Activated CD4-positive, alpha-beta T cell treated with anti-CD3 and anti-CD28 coated beads, Interleukin-2, amount 10 ng/mL, durations not matched to agents 7 days and 5 days (primary cell): ENCODE results near the gene STS. TPM values are rescaled to one million over a fixed set of nuclear protein-coding genes. Genes with fewer than 3 reads are reported as not detected.

Experiments
- CTCF ChIA-PET: fragments of 350-600 bp; sonication (Branson Sonifier 250); formaldehyde crosslinking; loops from one replicate; lab custom pipeline; 2021; ENCODE audit warnings: antibody characterized with exemption; lab: Charles Lee
- POLR2A ChIA-PET: fragments of 350-600 bp; sonication (Branson Sonifier 250); formaldehyde crosslinking; loops from one replicate; lab custom pipeline; 2021; ENCODE audit warnings: antibody characterized with exemption; lab: Charles Lee
- DNase-seq: peaks from one replicate; pipeline ENCODE4 v3.0.0-alpha.2; 2020
- H3K27ac Mint-ChIP-seq: one replicate; pipeline ENCODE4 v1.8.0; 2021; ENCODE audit warnings: mild to moderate bottlenecking, moderate library complexity, mixed read lengths
- H3K27me3 Mint-ChIP-seq: one replicate; pipeline ENCODE4 v1.8.0; 2021; ENCODE audit warnings: mixed read lengths
- H3K36me3 Mint-ChIP-seq: one replicate; pipeline ENCODE4 v1.8.0; 2021; ENCODE audit warnings: low read depth, mixed read lengths
- H3K4me1 Mint-ChIP-seq: one replicate; pipeline ENCODE4 v1.8.0; 2021; ENCODE audit warnings: mixed read lengths
- H3K4me3 Mint-ChIP-seq: one replicate; pipeline ENCODE4 v1.8.0; 2021; ENCODE audit warnings: mild to moderate bottlenecking, moderate library complexity, mixed read lengths
- H3K9me3 Mint-ChIP-seq: one replicate; pipeline ENCODE4 v1.8.0; 2021; ENCODE audit warnings: mixed read lengths
- total RNA-seq, 2 experiments: library from RNA; stranded (reverse); gene quantifications; one replicate each; pipeline ENCODE4 v1.2.3, GENCODE V29; 2021

STS gene
- total RNA-seq, 2 experiments from 2014 or later: 1.5 to 1.9 TPM

DNA sequence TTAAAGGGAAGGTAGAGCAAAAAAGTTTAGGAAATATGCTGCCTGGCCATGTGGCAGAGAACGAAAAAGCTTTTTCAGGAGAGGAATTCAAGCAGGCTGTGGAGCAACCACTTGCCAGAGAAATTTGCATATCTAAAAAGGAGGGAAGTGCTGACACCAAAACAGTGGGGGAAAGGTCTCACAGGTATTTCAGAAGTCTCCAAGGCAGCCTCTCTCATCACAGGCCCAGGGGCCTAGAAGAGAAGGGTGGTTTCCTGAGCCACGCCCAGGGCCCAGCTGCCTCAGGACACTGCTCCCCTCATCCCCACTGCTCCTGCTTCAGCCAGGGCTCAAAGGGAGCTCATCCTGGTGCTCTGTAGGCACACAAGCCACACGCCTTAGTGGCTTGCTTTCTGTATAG is 29.9 kb upstream of the STS start:
- no peak overlapping the region for H3K27ac Mint-ChIP-seq
- CTCF ChIA-PET: no interaction called here
- POLR2A ChIA-PET: no interaction called here

DNA sequence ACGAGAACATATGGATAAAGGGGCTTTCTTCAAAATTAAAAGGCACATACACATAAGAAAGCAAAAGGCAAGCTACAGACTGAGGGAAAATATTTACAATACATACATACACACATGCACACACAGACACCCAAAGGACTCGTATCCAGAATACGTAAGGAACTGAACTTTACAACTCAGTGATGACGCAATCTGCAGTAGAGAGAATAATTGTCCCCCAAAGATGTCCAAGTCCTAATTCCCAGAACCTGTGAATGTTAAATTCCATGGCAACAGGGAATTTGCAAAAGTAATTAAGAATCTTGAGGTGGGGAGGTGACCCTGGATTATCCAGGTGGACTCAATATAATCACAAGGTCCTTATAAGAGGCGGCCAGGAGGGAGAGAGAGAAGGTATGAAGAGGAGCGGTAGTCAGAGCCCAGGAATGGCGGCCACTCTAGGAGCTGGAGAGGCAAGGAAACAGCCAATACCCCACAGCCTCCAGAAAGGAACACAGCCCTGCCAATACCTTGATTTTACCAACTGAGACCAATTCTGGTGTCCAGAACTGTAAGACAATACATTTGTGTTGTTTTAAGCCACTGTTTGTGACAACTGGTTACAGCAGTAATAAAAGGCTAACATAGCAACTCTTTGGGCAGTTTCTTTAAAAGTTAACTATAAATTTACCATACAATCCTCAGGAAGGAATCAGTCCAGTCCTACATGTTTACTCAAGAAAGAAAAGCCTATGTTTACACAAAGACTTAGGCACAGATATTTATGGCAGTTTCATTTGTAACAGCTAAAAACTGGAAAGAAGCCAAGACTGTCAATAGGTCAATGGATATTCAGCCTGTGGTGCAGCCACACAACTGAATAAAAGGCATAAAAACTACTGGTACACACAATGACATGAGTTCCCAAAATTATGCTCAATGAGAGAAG is 27.3 kb upstream of the STS start:
- no peaks in the 10 kb centered on the region for H3K27me3 Mint-ChIP-seq
- no peak overlapping the region for H3K4me3 Mint-ChIP-seq
- H3K4me1 Mint-ChIP-seq: peaks cover 9% of the 10 kb centered on the region
- POLR2A ChIA-PET: no interaction called here
- peaks cover 7% of the 10 kb centered on the region for H3K36me3 Mint-ChIP-seq
- CTCF ChIA-PET: interaction anchor here (0.9 kb wide), 1 partner anchor 9 kb away, joined by 3 read pairs; no protein-coding TSS in a partner anchor
- H3K9me3 Mint-ChIP-seq: no peaks in the 10 kb centered on the region
- H3K27ac Mint-ChIP-seq: no peak overlapping the region
- no peak for DNase-seq

More for the DNA sequence above, 29.9 kb upstream of the STS start:
- peaks cover 9% of the 10 kb centered on the region for H3K4me1 Mint-ChIP-seq
- no peaks in the 10 kb centered on the region for H3K27me3 Mint-ChIP-seq
- H3K36me3 Mint-ChIP-seq: peaks cover 11% of the 10 kb centered on the region
- no peak overlapping the region for H3K4me3 Mint-ChIP-seq
- no peak for DNase-seq
- no peaks in the 10 kb centered on the region for H3K9me3 Mint-ChIP-seq

DNA sequence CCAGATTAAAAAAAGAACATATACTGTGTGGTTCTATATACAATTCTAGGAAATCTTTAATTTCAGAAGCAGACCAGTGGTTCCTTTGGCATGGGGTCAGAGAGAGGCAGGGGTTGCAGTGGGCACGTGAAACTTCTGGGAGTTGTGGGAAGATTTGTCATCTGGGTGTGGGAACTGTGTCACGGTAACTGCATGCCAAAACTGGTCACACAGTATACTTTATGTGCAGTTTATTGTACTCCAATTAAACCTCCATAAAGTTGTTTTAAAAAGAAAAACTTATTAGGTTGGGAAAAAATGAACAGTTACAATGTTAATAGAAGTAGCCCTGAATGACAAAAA is 26.7 kb upstream of the STS start:
- Mint-ChIP-seq H3K27me3 (no peaks in the 10 kb centered on the region), H3K36me3 (peaks cover 8% of the 10 kb centered on the region), H3K4me1 (peaks cover 9% of the 10 kb centered on the region), H3K27ac (no peak overlapping the region), H3K4me3 (no peak overlapping the region), H3K9me3 (no peaks in the 10 kb centered on the region)
- ChIA-PET CTCF (no interaction called here), POLR2A (no interaction called here)
- no peak for DNase-seq

DNA sequence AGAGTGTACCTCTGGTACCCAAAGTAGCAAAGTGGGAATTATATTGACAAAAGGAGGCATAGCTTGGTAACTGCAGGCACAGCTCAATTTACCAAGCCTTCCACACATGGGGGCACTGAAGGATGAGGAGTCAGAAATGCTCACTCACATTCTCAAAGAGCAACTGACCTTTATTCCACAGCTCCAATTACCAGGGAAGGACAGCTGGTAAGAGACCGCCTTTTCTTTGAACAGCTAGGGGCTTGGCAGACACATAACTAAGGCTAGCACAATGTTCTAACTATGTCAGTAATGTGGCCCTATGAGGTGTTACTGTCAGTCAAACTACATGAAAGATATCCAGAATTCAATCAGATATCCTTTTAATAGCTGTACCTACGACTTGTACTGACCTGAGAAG is 20.5 kb upstream of the STS start:
- ChIA-PET CTCF (interaction anchor here (1.2 kb wide), 1 partner anchor 14 kb away, joined by 4 read pairs; no protein-coding TSS in a partner anchor), POLR2A (no interaction called here)
- H3K27ac Mint-ChIP-seq: no peak overlapping the region
- peaks cover 4% of the 10 kb centered on the region for H3K36me3 Mint-ChIP-seq
- no peaks in the 10 kb centered on the region for H3K27me3 Mint-ChIP-seq
- H3K9me3 Mint-ChIP-seq: no peaks in the 10 kb centered on the region
- no peak overlapping the region for H3K4me3 Mint-ChIP-seq
- DNase-seq: no peak
- H3K4me1 Mint-ChIP-seq: peaks cover 1% of the 10 kb centered on the region

DNA sequence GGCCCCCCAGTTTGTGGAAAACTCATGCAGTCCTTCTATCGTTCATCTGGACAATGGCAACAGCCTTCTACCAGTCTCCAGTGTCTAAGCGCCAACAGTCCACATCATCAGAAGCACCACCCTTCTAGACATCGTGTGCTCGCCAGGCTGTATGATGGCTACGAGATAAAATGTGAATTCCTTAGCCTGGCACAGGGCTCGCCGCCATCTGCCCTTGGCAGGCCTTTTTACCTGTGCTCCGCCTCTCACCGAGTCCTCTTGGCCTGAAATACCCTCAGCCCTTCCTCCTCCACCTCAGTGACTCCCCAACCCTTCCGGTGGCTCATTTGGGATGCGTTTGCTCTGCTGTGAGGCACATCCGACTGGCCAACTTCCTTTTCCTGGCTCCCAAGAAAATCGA is 15.9 kb upstream of the STS start:
- Mint-ChIP-seq H3K4me1 (peaks cover 18% of the 10 kb centered on the region), H3K4me3 (no peak overlapping the region)
- CTCF ChIA-PET: interaction anchor here (1.3 kb wide), 1 partner anchor 10 kb away, joined by 3 read pairs; no protein-coding TSS in a partner anchor

DNA sequence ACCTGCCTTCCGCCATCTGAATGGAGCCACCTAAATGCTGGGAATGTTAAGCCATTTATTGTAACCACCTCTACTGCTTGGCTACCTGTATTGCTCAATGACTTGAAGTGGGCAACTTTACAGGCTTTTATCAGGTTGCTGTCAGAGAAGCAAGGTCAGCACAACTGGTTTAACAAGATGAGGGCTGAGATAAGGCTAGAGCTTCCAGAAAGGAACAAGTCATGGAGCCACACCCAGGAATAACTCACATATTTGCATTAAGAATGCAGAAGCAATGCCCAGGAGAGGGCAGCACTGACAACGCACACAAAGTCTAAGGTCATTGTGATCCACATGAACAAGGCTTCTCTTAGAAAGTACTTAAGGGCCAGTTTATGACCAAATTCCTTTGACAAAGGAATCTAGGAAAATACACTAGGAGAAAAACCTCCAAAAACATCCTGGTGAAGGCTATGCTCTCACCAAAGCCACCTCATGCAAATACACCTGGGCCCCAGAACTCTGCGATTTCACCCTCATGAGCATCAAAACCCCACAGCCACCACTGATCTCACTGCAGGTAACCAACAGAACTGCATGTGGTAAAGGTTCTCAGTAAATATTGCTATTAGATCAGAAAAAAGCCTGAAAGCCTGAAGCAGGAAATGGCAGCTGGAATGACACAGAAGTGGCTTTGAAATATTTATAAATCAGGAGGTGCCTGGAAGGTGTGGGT is 15.0 kb upstream of the STS start:
- peak overlapping the region; percentile 2 for H3K4me3 Mint-ChIP-seq
- no peaks in the 10 kb centered on the region for H3K27me3 Mint-ChIP-seq
- H3K9me3 Mint-ChIP-seq: no peaks in the 10 kb centered on the region
- peak; percentile 24 for DNase-seq
- CTCF ChIA-PET: interaction anchor here (1.3 kb wide), 1 partner anchor 11 kb away, joined by 3 read pairs; no protein-coding TSS in a partner anchor
- H3K27ac Mint-ChIP-seq: peak overlapping the region; percentile 76
- H3K36me3 Mint-ChIP-seq: no peaks in the 10 kb centered on the region
- POLR2A ChIA-PET: no interaction called here
- H3K4me1 Mint-ChIP-seq: peaks cover 18% of the 10 kb centered on the region

More for the DNA sequence above, 15.9 kb upstream of the STS start:
- Mint-ChIP-seq H3K27ac (no peak overlapping the region), H3K36me3 (no peaks in the 10 kb centered on the region), H3K9me3 (no peaks in the 10 kb centered on the region), H3K27me3 (no peaks in the 10 kb centered on the region)
- POLR2A ChIA-PET: no interaction called here
- DNase-seq: no peak

DNA sequence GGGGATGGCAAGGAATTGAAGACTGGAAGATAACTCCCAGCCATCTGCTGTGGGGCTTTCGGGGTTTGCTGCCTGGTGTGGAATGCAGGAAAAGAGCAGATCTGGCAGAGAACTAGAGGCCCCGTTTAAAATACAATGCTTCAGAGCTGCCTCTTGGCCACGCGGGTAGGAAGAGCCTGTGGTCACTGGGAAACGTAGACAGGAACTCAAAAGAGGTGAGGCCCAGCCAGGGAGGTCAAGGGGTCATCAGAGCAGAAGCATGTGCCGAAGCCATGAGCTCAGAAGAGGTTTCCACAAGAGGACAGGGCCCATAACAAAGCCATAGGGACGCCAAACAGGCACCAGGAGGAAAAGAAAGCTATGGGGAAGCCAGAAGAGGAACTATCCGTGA is 14.5 kb upstream of the STS start:
- Mint-ChIP-seq H3K27ac (peak overlapping the region; percentile 76), H3K4me3 (peak overlapping the region; percentile 2), H3K27me3 (no peaks in the 10 kb centered on the region), H3K4me1 (peaks cover 18% of the 10 kb centered on the region), H3K9me3 (no peaks in the 10 kb centered on the region), H3K36me3 (no peaks in the 10 kb centered on the region)
- no peak for DNase-seq
- ChIA-PET POLR2A (no interaction called here), CTCF (no interaction called here)

DNA sequence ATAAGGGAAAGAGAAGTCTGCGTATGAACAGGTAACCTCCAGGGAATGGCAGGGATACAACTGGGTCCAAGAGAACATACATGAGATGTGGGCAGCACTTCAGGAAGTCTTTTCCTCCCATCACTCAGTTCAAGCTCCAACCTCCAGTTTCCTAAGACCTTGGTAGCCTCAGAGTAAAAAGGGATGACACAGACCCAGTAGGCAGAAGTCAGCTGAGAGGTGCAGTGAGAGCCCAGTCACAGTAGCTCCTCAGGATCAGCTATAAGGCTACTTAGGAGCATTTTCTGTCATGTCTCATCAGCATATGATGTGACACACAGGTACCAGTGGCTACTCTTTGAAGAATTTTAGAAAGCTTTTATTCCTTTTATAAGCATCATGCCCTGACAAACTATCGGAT is 12.5 kb upstream of the STS start:
- H3K4me3 Mint-ChIP-seq: no peak overlapping the region
- CTCF ChIA-PET: interaction anchor here (0.8 to 1.0 kb wide), 2 partner anchors 57 to 142 kb away, joined by 3 to 4 read pairs; no protein-coding TSS in a partner anchor

DNA sequence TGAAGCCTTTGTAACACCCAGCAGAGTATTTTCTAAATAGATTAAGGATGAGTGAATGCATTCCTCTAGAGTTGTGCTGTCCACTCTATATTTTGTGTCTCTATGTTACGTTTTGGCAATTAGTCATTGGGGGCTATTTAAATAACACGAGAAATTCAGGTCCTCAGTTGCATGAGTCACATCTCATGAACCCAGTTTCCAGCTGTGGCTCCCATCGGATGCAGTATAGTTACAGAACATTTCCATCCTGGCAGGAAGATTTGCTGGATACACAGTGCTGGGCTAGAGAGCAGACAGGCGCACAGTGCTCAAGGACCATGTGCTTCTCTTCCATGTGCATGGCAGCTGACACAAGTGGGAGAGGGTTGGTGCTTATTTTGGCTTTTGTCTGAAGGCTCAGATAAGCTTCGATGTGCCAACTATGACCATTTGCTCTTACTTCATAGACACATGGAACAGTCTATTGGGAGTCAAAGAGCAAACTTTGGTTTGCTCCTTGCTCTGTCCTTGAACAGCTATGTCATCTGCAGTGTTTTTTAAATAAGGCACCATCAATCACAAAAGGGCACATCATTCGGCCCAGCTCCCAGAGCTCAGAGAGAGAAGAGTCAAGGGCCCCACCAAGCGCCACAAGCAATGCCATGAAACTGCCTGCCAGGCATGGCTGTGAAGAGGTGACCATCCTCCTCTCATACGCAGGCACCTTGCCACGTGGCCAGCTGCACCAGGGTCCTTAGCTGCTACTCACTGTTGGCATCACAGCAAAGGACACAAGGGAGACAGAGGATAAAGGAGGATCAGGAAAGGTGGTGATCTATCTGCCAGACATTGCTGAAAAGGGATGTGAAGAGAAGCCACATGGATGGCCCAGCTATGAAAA is 8.1 kb upstream of the STS start:
- H3K27ac Mint-ChIP-seq: no peak overlapping the region
- no peaks in the 10 kb centered on the region for H3K27me3 Mint-ChIP-seq
- no peak overlapping the region for H3K4me3 Mint-ChIP-seq
- DNase-seq: no peak
- CTCF ChIA-PET: no interaction called here
- POLR2A ChIA-PET: no interaction called here
- no peaks in the 10 kb centered on the region for H3K9me3 Mint-ChIP-seq
- H3K4me1 Mint-ChIP-seq: no peaks in the 10 kb centered on the region
- peaks cover 3% of the 10 kb centered on the region for H3K36me3 Mint-ChIP-seq

More for the DNA sequence above, 12.5 kb upstream of the STS start:
- Mint-ChIP-seq H3K9me3 (no peaks in the 10 kb centered on the region), H3K27ac (no peak overlapping the region), H3K27me3 (no peaks in the 10 kb centered on the region), H3K36me3 (peaks cover 3% of the 10 kb centered on the region), H3K4me1 (peaks cover 18% of the 10 kb centered on the region)
- no peak for DNase-seq
- POLR2A ChIA-PET: no interaction called here

DNA sequence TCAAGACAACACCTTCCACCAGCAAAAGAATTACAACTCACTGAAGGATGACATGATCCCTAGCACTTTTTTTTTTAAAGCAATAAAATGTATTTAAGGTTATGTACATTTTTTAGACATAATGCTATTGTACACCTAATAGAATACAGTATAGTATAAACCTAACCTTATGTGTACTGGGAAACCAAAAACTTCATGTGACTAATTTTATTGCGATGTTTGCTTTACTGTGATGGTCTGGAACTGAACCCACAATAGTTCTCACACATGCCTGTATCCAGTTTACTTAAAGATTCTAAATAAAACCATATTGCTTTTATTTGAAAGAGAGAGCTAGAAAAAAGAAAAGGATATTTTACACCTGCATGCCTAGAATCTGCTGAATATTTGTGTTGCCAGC is 4.4 kb upstream of the STS start:
- no peak overlapping the region for H3K4me3 Mint-ChIP-seq
- DNase-seq: no peak
- no peaks in the 10 kb centered on the region for H3K27me3 Mint-ChIP-seq
- ChIA-PET CTCF (no interaction called here), POLR2A (no interaction called here)
- H3K36me3 Mint-ChIP-seq: peaks cover 5% of the 10 kb centered on the region
- no peaks in the 10 kb centered on the region for H3K9me3 Mint-ChIP-seq
- H3K27ac Mint-ChIP-seq: no peak overlapping the region
- peaks cover 15% of the 10 kb centered on the region for H3K4me1 Mint-ChIP-seq

DNA sequence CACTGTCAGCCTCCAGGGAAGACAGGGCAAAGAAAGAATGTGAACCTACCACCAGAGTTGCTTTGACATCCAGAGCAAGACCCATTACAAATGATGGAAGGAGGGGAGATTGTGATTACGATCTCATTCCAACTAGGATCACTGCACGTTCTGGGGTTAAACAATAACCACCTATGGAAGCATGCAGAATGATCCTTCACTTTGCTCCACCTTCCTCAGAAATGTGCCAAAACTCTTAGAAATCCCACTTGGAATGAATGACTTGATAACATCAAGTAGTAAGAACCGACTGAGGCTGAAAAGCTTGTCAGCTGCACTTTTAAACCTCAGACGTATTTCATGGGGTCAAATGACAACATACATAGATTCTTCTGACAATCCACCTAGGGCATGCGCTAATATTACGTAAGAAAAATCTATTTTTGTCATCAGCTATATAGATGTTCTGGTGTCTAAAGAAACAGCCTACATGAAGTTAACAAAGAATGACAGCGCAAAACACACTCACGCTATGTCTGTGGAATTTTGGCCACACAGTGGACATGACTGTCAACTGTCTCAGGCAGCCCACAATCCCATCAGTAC is 3.5 kb upstream of the STS start:
- Mint-ChIP-seq H3K36me3 (peaks cover 5% of the 10 kb centered on the region), H3K27ac (no peak overlapping the region), H3K4me1 (peaks cover 15% of the 10 kb centered on the region), H3K27me3 (no peaks in the 10 kb centered on the region), H3K4me3 (no peak overlapping the region), H3K9me3 (no peaks in the 10 kb centered on the region)
- ChIA-PET CTCF (interaction anchor here (0.5 kb wide), 1 partner anchor 60 kb away, joined by 5 read pairs; no protein-coding TSS in a partner anchor), POLR2A (no interaction called here)
- DNase-seq: no peak

DNA sequence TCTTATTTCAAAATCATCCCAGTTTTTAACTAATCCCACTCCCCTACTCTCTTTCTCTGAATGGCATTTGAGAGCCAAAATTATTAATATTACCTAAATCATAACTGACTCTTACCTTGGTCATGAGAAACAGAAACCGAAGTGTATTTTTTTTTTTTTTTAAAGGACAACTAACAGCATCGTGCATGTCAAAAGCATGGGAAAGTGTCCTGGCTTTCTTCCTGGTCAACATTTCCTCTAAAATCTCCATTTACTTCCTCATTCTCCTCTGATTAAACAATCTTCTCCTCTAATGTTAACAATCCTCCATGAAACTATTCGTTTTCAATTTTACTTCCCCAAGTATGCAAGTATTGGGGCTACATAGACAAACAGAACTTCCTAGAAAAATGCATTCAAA is 2.1 kb upstream of the STS start:
- DNase-seq: no peak
- H3K27me3 Mint-ChIP-seq: no peaks in the 10 kb centered on the region
- H3K4me3 Mint-ChIP-seq: no peak overlapping the region
- peaks cover 16% of the 10 kb centered on the region for H3K4me1 Mint-ChIP-seq
- H3K27ac Mint-ChIP-seq: no peak overlapping the region
- no peaks in the 10 kb centered on the region for H3K9me3 Mint-ChIP-seq
- ChIA-PET POLR2A (no interaction called here), CTCF (no interaction called here)
- H3K36me3 Mint-ChIP-seq: peaks cover 2% of the 10 kb centered on the region
